HTR-8/SVneo (cell line): ENCODE data around the gene KCNT2.
"Not testable (repeated sequence)": the region's sequence is repeated elsewhere in the genome, so short reads cannot be mapped to it uniquely, and the experiment has no call there.

ENCODE experiments used
- DNase-seq: peaks from one replicate; pipeline ENCODE4 v3.0.0; 2011; ENCODE audit warnings: low spot score, mixed read lengths; ENCODE audit not compliant: insufficient read length
- FAIRE-seq: peaks from 2 replicates; lab custom pipeline; 2011; peaks lifted over from hg19 to GRCh38; lab: Jason Lieb, UNC

The KCNT2 gene

GRCh38 chr1:196608390-196609369 is at the start of gene KCNT2:
KCNT2 (minus strand) TSS chr1:196608440; CDS start chr1:196608309, 131 bp downstream.
- DNase-seq (peak; percentile 72), FAIRE-seq (peak; percentile 80)

GRCh38 chr1:196655494-196655893 is 47.3 kb upstream of the KCNT2 start:
- DNase-seq: no peak
- no peak for FAIRE-seq

GRCh38 chr1:196655071-196655470 is 46.8 kb upstream of the KCNT2 start:
- no peak for FAIRE-seq
- DNase-seq: no peak

- no peak for DNase-seq
Observed at GRCh38 chr1:196654271-196654670, 46.0 kb upstream of the KCNT2 start.

GRCh38 chr1:196651637-196652215 is 43.5 kb upstream of the KCNT2 start, which contains the start of gene CFH:
CFH (plus strand) TSS chr1:196652043; CDS start chr1:196652118, 75 bp downstream.
- DNase-seq (peak; percentile 14), FAIRE-seq (no peak)

More at GRCh38 chr1:196654271-196654670, 46.0 kb upstream of the KCNT2 start:
- FAIRE-seq: no peak

GRCh38 chr1:196651079-196651478 is 42.8 kb upstream of the KCNT2 start:
- DNase-seq: no peak
- no peak for FAIRE-seq

- no peak for FAIRE-seq
- DNase-seq: no peak
Observed at GRCh38 chr1:196650403-196650802, 42.2 kb upstream of the KCNT2 start.

GRCh38 chr1:196649990-196650389 is 41.8 kb upstream of the KCNT2 start:
- DNase-seq: no peak
- no peak for FAIRE-seq

- FAIRE-seq: no peak
- DNase-seq: no peak
Observed at GRCh38 chr1:196640976-196641375, 32.7 kb upstream of the KCNT2 start.

- not testable (repeated sequence) for FAIRE-seq
Observed at GRCh38 chr1:196639291-196639690, 31.1 kb upstream of the KCNT2 start.

GRCh38 chr1:196638466-196638865 is 30.2 kb upstream of the KCNT2 start:
- FAIRE-seq (no peak), DNase-seq (no peak)

More at GRCh38 chr1:196639291-196639690, 31.1 kb upstream of the KCNT2 start:
- not testable (repeated sequence) for DNase-seq

GRCh38 chr1:196637606-196638005 is 29.4 kb upstream of the KCNT2 start:
- no peak for DNase-seq

GRCh38 chr1:196628838-196629237 is 20.6 kb upstream of the KCNT2 start:
- no peak for FAIRE-seq
- no peak for DNase-seq

More at GRCh38 chr1:196637606-196638005, 29.4 kb upstream of the KCNT2 start:
- no peak for FAIRE-seq

GRCh38 chr1:196623079-196623478 is 14.8 kb upstream of the KCNT2 start:
- FAIRE-seq: no peak
- no peak for DNase-seq

GRCh38 chr1:196619721-196620120 is 11.5 kb upstream of the KCNT2 start:
- no peak for DNase-seq
- FAIRE-seq: no peak

GRCh38 chr1:196611873-196612272 is 3.6 kb upstream of the KCNT2 start:
- DNase-seq (no peak), FAIRE-seq (no peak)

- FAIRE-seq (no peak), DNase-seq (no peak)
Observed at GRCh38 chr1:196609370-196609737, 1.1 kb upstream of the KCNT2 start.

GRCh38 chr1:196607981-196608380 is 259 bp downstream of the KCNT2 start:
- FAIRE-seq (no peak), DNase-seq (peak; percentile 3)

GRCh38 chr1:196603651-196604050 is 4.6 kb downstream of the KCNT2 start:
- no peak for FAIRE-seq
- no peak for DNase-seq

- no peak for DNase-seq
- FAIRE-seq: peak; percentile 13
Observed at GRCh38 chr1:196598942-196599748, 9.1 kb downstream of the KCNT2 start.
